Naive thymus-derived CD8-positive, alpha-beta T cell (primary cell): ENCODE measurements around the gene LRRC75A. TPM values are rescaled to one million over a fixed set of nuclear protein-coding genes. Genes with fewer than 3 reads are reported as not detected.

Source experiments
- ATAC-seq, 2 donors: fragments of 150-1000 bp; cut with Tn5 transposase in 1 of 2; sonication (Bioruptor Pico), chemical (Tn5 transposase) in 1 of 2; 1 replicate in 1 of 2; 2 replicates in 1 of 2; pipeline ENCODE4 v1.10.0; 2021; ENCODE audit warnings: mild to moderate bottlenecking in 2 of 2, moderate library complexity in 2 of 2
- POLR2A ChIA-PET: fragments of 350-600 bp; sonication (Branson Sonifier 250); formaldehyde crosslinking; loops from one replicate; lab custom pipeline; 2021; ENCODE audit warnings: antibody characterized with exemption; lab: Charles Lee
- DNase-seq, 10 donors: peaks; one replicate each; pipeline versions ENCODE4 v3.0.0 to v3.0.0-alpha.2; 2020 to 2022
- H3K27ac Mint-ChIP-seq, 10 donors: one replicate each; pipeline ENCODE4 v1.8.0; 2020 to 2022; ENCODE audit warnings: mild to moderate bottlenecking in 10 of 10, mixed read lengths in 10 of 10, moderate library complexity in 4 of 10, inconsistent platforms in 1 of 10
- H3K27me3 Mint-ChIP-seq, 5 donors: one replicate each; pipeline ENCODE4 v1.8.0; 2021 to 2022; ENCODE audit warnings: mixed read lengths in 5 of 5
- H3K36me3 Mint-ChIP-seq, 3 donors: one replicate each; pipeline ENCODE4 v1.8.0; 2020 to 2022; ENCODE audit warnings: mixed read lengths in 3 of 3, mild to moderate bottlenecking in 2 of 3, inconsistent platforms in 1 of 3
- H3K4me1 Mint-ChIP-seq, 4 donors: one replicate each; pipeline ENCODE4 v1.8.0; 2021 to 2022; ENCODE audit warnings: mixed read lengths in 4 of 4
- H3K4me3 Mint-ChIP-seq, 10 donors: one replicate each; pipeline ENCODE4 v1.8.0; 2020 to 2022; ENCODE audit warnings: mild to moderate bottlenecking in 10 of 10, mixed read lengths in 10 of 10, moderate library complexity in 6 of 10, inconsistent platforms in 1 of 10
- H3K9me3 Mint-ChIP-seq, 9 donors: one replicate each; pipeline ENCODE4 v1.8.0; 2020 to 2022; ENCODE audit warnings: mixed read lengths in 9 of 9, mild to moderate bottlenecking in 3 of 9, inconsistent platforms in 1 of 9, moderate library complexity in 1 of 9
- polyA plus RNA-seq, 3 donors: library from polyadenylated mRNA; unstranded; fragments of 300-500 nt; fragmentation: Illumina TruSeq; gene quantifications; one replicate each; pipeline ENCODE4 v1.2.3, GENCODE V29; 2021
- total RNA-seq, 8 experiments: library from RNA in 2 of 8; stranded (reverse) in 2 of 8; gene quantifications; one replicate each; pipeline ENCODE4 v1.2.3 and lab custom pipeline; 2021 to 2026

Gene LRRC75A
- total and polyA plus RNA-seq, 5 experiments from 2014 or later, result 1.8 to 8.9 (median 3.1) TPM

DNA sequence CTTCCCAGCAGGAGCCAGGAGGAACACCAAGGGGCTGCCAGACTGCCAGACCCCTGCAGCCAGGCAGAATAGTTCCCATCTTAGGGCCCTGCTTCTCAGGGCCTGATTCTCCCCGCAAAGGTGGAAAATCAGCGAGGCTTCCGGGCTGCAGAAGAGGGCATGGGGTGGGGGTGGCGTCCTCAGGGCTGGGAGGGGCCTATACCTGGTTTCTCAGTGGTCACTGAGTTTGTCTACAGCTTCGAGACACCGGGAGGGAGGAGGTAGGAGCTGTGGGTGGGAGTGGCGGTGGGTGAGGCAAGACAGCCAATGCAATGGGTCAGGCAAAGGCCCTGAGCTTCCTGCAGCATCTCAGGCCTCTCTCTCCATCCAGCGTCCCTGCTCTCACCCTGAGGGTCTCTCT, 14.3 kb downstream of the LRRC75A start:
- H3K36me3 Mint-ChIP-seq, result no peaks in the 10 kb centered on the region
- no peak overlapping the region for H3K27ac Mint-ChIP-seq

DNA sequence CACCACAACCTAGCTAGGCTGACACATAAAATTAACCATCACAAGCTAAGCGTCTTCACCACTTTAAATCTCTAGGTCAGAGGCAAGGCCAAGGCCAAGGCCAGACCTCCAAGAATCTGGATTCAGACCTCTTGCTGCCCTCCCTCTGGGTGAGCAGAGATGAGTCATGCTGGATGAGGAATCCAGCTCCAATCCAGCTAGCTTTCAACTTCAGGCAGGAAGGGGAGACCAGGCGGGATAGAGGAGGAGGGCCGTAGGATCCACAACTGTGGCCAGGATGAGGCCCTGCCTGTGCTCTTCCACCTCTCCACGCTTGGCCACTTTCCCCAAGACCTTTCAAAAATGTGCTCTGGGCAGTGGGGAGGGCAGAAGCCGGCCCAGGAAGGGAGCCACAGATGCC, 14.7 kb downstream of the LRRC75A start:
- Mint-ChIP-seq H3K4me1 (no peaks in the 10 kb centered on the region), H3K4me3 (no peak overlapping the region), H3K36me3 (no peaks in the 10 kb centered on the region), H3K9me3 (no peaks in the 10 kb centered on the region), H3K27me3 (no peaks in the 10 kb centered on the region), H3K27ac (no peak overlapping the region)
- POLR2A ChIA-PET, result interaction anchor here (0.6 kb wide), 1 partner anchor 25 kb away, joined by 3 read pairs; no protein-coding TSS in a partner anchor
- DNase-seq (no peak), ATAC-seq (no peak)

More for the DNA sequence above, 14.3 kb downstream of the LRRC75A start:
- POLR2A ChIA-PET, result no interaction called here
- Mint-ChIP-seq H3K27me3 (no peaks in the 10 kb centered on the region), H3K9me3 (no peaks in the 10 kb centered on the region), H3K4me1 (no peaks in the 10 kb centered on the region), H3K4me3 (no peak overlapping the region)
- ATAC-seq (no peak), DNase-seq (no peak)

DNA sequence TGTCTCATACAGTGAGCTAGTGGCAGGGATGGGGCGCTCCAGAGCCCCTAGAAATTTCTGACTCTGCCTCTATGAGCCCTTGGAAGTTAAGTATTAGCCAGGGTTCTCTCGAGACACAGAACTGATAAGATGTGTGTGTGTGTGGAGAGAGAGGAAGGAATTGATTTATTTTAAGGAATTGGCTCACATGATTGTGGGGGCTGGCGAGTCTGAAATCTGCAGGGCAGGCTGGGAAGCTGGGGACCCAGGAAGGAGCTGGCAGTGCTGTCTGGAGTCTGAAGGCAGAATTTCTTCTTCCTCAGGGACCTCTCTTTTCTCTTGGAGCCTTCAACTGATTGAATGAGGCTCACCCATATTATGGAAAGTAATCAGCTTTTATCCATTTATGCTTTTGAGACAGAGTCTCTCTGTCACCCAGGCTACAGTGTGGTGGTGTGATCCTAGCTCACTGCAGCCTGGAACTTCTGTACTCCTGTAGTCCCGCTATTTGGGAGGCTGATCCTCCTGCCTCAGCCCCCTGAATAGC, 16.8 kb downstream of the LRRC75A start:
- POLR2A ChIA-PET, result no interaction called here
- ATAC-seq, result no peak
- Mint-ChIP-seq H3K27me3 (no peaks in the 10 kb centered on the region), H3K4me3 (no peak overlapping the region), H3K9me3 (no peaks in the 10 kb centered on the region), H3K27ac (peak overlapping the region in 1 of 10 donors; percentile 37), H3K36me3 (no peaks in the 10 kb centered on the region), H3K4me1 (no peaks in the 10 kb centered on the region)
- no peak for DNase-seq

DNA sequence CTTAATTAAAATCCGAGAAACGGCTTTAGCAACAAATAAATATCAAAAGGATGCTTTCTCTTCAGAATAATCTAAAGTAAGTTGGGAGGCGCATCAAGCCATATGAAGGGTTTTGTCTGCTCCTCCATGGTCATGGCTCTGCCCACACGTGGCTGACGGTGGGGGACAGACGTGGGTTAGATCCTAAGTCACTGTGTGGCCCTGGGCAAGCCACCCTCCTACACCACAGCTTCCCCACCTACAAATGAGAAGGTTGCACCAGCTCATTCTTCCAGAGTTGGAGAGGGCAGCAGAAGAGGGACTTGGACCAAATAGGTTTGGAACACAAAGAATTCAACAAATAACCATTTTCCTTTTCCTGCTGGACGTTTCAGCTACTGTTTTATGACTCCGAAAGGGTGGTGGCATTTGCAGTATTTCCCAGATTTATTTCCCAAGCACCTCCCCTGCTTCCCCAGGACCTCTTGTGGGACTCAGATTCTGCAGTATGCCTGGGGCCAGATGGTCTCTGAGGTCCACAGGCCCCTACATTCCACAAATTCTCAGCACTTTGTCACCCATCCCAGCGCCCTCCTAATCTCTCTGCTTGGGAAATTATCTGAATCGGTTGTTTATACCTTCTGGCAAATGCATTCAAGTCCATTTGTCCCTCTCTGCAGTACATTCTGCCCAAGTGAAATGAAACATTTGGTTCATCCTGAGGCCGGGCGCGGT, 17.8 kb downstream of the LRRC75A start:
- no peaks in the 10 kb centered on the region for H3K9me3 Mint-ChIP-seq
- H3K36me3 Mint-ChIP-seq, result no peaks in the 10 kb centered on the region
- POLR2A ChIA-PET, result no interaction called here
- ATAC-seq (no peak), DNase-seq (no peak)
- H3K27me3 Mint-ChIP-seq, result no peaks in the 10 kb centered on the region
- H3K27ac Mint-ChIP-seq, result peak overlapping the region in 2 of 10 donors; percentile 18 to 51
- H3K4me1 Mint-ChIP-seq, result no peaks in the 10 kb centered on the region
- no peak overlapping the region for H3K4me3 Mint-ChIP-seq

DNA sequence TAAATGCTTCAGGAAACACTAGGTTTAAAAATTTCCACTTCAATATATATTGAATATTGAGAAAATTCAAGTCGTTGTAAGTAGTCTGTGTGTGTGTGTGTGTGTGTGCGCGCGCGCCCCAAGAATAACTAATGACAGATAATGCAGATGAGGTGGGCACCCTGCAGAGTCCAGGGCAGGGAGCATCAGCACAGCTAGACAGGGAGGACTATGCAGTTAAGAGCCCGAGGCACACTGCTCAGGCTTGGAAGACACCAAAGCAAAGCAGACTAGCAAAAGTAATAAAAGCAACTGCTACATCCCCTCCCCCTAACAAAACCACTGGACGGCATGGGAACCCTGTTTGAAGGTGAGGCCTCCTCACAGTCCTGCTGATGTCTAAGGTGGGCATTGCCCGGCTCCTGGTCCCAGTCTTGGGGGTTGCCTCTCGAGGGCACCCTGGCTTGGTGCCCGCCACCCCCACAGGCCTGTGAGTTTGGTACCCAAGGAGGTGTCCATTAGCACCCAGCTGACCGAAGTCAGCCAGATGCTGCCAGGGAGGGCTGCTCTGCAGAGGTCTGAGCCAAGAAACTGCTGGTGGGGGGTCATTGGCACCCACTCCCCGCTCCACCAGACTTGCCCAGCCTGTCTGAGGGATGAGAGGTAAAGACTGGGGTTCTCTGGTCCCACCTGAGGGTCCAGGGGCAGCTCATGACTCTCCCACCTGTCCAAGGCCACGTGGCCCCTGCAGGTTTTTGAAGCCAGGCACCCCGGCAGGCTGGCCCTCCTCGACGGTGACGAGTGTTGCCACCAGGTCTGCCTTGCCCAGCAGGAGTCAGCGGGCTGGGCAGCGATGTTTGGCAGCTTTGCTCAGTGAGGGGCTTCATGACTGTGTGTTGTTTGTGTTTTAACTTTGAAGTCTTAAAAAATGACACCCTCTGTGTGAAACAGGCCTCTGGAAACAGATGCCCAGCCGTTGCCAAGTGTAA, 18.7 kb downstream of the LRRC75A start:
- Mint-ChIP-seq H3K36me3 (no peaks in the 10 kb centered on the region), H3K27ac (peak overlapping the region in 1 of 10 donors; percentile 41), H3K4me1 (no peaks in the 10 kb centered on the region), H3K27me3 (no peaks in the 10 kb centered on the region), H3K4me3 (no peak overlapping the region), H3K9me3 (no peaks in the 10 kb centered on the region)
- ATAC-seq (no peak), DNase-seq (no peak)
- POLR2A ChIA-PET, result no interaction called here

DNA sequence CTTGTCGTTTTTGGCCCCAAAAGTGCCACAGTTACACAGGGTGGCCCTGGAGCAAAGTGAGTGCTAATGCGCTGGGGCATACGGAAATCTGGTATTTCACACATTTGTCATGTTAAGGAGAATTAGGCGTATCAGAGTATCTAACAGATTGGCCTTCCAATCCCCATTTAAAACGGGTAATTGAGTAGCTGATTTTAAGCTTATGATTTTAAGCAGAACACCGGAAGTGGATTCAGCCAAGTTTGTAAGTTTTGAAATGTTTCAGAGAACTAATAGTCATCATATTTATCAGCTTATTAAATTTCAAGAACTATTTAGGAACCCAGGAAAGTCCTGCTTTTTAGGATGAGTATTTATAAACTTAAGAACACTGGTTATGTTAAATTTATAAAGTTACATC, 19.5 kb downstream of the LRRC75A start:
- Mint-ChIP-seq H3K4me1 (no peaks in the 10 kb centered on the region), H3K4me3 (no peak overlapping the region), H3K27me3 (no peaks in the 10 kb centered on the region), H3K9me3 (no peaks in the 10 kb centered on the region), H3K27ac (no peak overlapping the region), H3K36me3 (no peaks in the 10 kb centered on the region)
- no peak for ATAC-seq
- POLR2A ChIA-PET, result no interaction called here
- no peak for DNase-seq

DNA sequence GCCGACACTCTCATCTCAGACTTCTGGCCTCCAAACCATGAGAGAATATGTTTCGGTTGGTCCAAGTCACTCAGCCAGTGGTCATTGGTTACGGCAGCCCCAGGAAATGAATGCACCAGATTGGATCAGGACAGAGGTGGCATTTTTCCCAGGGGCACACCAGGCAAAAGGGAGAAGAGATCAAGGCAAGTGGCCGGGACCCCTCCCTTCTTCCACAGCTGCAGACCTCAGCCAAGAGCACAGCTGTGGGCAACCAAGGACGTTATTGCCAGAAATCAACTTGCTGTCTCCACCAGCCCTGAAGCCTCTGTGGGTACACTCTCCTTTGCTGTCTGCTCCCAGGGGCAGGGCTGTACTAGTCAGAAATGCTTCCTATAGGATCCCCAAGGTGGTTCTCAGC, 20.7 kb downstream of the LRRC75A start:
- Mint-ChIP-seq H3K36me3 (no peaks in the 10 kb centered on the region), H3K27ac (peak overlapping the region in 2 of 10 donors; percentile 48 to 67), H3K27me3 (no peaks in the 10 kb centered on the region), H3K4me3 (no peak overlapping the region), H3K9me3 (no peaks in the 10 kb centered on the region), H3K4me1 (peaks cover 0 to 2% (median 0%) of the 10 kb centered on the region in 4 donors)
- ATAC-seq (no peak), DNase-seq (no peak)
- POLR2A ChIA-PET, result no interaction called here

DNA sequence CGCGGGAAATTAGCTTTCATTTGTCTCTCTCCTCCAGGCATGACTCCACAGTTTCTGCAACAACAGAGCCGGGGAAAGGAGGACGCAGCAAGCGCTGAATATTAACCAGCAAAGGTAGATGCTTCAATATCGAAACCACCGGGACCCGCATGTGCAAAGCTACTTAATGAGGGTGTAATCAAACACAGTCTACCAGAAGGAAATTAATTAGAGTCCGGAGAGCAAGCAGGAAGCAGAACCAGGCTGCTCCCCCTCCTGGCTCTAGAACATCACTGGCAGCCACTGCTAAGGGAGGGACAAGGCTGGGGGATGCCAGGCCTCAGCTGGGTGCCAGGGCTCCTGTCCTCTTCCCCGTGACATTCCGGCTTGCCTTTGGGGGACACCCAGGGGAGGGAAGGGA, 21.7 kb downstream of the LRRC75A start:
- ATAC-seq (no peak), DNase-seq (no peak)
- Mint-ChIP-seq H3K4me3 (no peak overlapping the region), H3K4me1 (peaks cover 0 to 2% (median 0%) of the 10 kb centered on the region in 4 donors), H3K9me3 (no peaks in the 10 kb centered on the region), H3K27me3 (no peaks in the 10 kb centered on the region), H3K36me3 (no peaks in the 10 kb centered on the region), H3K27ac (no peak overlapping the region)
- POLR2A ChIA-PET, result no interaction called here

DNA sequence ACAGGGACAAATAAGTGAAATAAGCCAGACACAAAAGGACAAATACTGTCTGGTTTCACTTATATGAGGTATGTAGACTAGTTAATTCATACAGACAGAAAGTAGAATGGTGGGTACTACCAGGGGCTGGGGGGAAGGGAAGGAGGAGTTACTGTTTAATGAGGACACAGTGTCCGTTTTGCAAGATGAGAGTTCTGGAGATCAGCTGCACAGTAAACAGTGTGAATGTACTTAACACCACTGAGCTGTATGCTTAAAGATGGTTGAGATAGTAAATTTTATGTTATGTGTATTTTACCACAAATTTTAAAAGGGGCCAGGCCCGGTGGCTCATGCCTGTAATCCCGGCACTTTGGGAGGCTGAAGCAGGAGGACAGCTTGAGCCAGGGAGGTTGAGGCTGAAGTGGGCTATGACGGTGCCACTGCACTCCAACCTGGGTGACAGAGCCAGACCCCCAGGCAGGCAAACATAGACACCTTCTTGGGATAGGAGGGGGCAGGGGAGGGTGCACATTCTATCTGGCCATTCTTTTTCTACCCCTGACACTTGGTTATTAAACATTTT, 23.5 kb downstream of the LRRC75A start:
- Mint-ChIP-seq H3K27ac (no peak overlapping the region), H3K4me1 (peaks cover 0 to 2% (median 0%) of the 10 kb centered on the region in 4 donors), H3K36me3 (no peaks in the 10 kb centered on the region), H3K4me3 (no peak overlapping the region), H3K9me3 (no peaks in the 10 kb centered on the region), H3K27me3 (no peaks in the 10 kb centered on the region)
- POLR2A ChIA-PET, result no interaction called here
- ATAC-seq (no peak), DNase-seq (no peak)

DNA sequence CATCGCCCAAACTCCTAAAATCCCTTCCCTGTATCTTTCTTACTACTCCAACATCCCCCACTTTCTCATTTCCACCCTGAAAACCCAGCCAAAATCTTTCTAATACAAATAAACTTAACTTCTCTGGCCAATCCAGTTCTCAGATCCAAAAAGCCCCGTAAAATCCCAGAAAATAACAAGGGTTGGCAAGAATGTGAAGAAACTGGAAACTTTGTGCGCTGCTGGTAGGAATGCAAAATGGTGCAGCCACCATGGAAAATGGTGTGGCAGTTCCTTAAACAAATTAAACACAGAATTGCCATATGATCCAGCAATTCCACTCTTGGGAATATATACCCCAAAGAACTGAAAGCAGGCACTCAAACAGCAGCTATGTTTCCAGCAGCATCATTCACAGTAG, 24.1 kb downstream of the LRRC75A start:
- Mint-ChIP-seq H3K4me3 (no peak overlapping the region), H3K36me3 (no peaks in the 10 kb centered on the region), H3K9me3 (no peaks in the 10 kb centered on the region), H3K27ac (peak overlapping the region in 1 of 10 donors; percentile 40), H3K4me1 (peaks cover 0 to 2% (median 0%) of the 10 kb centered on the region in 4 donors), H3K27me3 (no peaks in the 10 kb centered on the region)
- POLR2A ChIA-PET, result no interaction called here
- DNase-seq (no peak), ATAC-seq (no peak)

DNA sequence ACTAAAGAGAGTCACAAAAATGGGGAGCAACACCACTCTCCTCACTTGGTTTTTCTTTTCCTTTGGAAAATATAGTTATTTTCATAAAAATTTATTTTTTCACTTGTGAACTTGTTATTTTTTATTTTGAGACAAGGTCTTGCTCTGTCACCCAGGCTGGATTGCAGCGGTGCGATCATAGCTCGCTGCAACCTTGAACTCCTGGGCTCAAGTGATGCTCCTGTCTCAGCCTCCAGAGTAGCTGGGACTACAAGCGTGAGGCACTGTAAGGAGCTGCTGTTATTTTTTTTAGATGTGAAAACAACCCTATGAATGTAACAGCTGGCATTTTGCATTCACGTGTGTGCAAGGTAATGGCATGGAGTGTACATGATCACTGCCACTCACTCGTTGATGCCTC, 24.9 kb downstream of the LRRC75A start:
- Mint-ChIP-seq H3K27me3 (no peaks in the 10 kb centered on the region), H3K9me3 (no peaks in the 10 kb centered on the region), H3K4me3 (no peak overlapping the region), H3K4me1 (peaks cover 0 to 2% (median under 1%) of the 10 kb centered on the region in 4 donors), H3K36me3 (no peaks in the 10 kb centered on the region), H3K27ac (peak overlapping the region in 2 of 10 donors; percentile 16 to 46)
- DNase-seq (no peak), ATAC-seq (no peak)
- POLR2A ChIA-PET, result no interaction called here

DNA sequence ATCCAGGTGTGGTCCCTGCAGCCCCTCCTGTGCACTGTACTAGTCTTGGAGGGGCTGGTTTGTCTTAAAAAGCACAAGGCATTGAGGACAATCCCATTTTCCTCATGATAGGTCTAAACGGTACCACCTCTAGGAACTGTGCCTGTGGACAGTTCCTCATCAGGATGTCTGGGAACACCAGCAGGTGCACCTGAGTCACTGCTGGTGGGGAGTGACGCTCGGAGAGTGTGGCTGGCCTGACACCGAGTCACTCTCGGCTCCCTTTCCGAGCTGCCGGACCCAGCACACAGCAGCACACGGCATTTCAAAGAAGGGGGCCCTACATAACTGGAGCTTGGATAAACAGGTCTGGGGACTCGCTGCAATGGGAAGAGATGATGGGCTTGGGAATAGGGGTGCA, 25.6 kb downstream of the LRRC75A start:
- no peaks in the 10 kb centered on the region for H3K27me3 Mint-ChIP-seq
- H3K27ac Mint-ChIP-seq, result peak overlapping the region in 1 of 10 donors; percentile 27
- H3K4me1 Mint-ChIP-seq, result peaks cover 0 to 2% (median under 1%) of the 10 kb centered on the region in 4 donors
- ATAC-seq, result no peak
- H3K36me3 Mint-ChIP-seq, result no peaks in the 10 kb centered on the region
- no peak overlapping the region for H3K4me3 Mint-ChIP-seq
- POLR2A ChIA-PET, result no interaction called here
- no peaks in the 10 kb centered on the region for H3K9me3 Mint-ChIP-seq
- DNase-seq, result no peak
